ENCODE data around the gene MRPS31.
"Not testable (repeated sequence)": the region's sequence is repeated elsewhere in the genome, so short reads cannot be mapped to it uniquely, and the experiment has no call there.

Gene MRPS31

DNA sequence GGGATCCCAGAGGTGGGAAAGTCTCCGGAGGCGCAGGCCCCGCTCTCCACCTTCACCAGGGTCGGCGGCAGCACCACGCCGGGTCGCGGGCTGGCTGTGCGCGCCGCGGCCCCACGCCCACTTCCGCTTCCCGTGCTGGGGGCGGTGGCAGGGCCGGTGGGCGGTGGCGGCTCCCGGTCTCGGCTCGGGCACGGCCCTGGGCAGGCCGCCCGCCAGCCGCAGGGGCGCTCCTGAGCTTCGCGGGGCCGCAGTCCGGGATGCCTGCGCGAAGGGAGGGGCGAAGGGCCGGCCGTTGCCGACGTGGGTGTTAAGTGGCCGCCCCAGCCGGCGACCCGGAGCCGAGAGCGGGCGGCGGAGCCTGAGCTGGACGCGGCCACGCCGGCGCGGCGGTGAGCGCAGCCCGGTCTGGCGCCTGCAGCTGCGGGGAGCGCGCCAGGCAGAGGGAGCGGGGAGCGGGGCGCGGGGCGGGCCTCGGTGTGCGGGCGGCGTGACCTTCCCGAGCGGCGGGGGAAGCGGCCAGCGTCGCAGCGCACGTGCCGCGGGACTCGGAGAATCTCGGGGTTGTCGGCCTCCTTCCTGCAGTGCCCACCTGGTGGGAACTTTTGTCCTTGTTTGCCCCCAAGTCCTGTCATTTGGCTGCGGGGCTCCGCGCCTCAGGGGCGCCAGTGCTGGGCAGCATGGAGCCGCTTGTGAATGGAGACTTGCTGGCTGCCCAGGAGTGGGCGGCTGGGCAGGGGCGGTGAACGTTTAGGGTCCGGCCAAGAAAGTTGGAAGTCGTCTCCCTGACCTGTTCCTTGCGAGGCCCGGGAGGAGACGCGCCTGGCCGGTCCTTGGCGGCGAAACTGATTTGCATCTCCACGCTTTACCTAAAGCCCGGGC lies 18.5 kb upstream of the MRPS31 start, which contains the start of gene SLC25A15:
Gene SLC25A15 (plus strand): TSS at position 337 of the 879 bp plus-strand sequence. CDS start 3,616 bp downstream, outside the sequence.
- peak; percentile 47 to 67 for DNase-seq (ENCODE audit: low read depth in 2 of 2)

DNA sequence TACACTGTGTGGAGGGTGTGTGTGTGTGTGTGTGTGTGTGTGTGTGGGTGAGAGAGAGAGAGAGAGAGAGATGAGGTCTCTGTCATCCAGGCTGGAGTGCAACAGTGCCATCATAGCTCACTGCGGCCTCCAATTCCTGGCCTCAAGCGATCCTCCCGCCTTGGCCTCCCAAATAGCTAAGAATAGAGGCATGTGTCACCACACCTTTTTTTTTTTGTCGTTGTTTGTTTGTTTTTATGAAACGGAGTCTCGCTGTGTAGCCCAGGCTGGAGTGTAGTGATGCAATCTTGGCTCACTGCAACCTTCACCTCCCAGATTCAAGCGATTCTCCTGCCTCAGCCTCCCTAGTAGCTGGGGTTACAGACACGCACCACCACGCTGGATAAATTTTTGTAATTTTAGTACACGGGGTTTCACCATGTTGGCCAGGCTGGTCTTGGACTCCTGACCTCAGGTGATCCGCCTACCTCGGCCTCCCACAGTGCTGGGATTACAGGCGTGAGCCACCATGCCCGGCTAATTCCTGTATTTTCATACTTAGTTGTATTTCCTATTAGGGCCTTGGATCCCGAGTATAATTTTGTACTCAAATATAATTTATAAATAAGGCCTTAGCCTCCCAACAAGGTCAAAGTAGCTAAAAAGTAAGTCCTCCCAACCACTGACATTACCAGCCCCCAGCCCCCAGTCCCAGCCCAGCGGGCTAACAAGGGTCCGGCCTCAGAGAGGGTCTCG lies 17.7 kb upstream of the MRPS31 start:
- DNase-seq (ENCODE audit: low read depth in 2 of 2), result not testable (repeated sequence)

DNA sequence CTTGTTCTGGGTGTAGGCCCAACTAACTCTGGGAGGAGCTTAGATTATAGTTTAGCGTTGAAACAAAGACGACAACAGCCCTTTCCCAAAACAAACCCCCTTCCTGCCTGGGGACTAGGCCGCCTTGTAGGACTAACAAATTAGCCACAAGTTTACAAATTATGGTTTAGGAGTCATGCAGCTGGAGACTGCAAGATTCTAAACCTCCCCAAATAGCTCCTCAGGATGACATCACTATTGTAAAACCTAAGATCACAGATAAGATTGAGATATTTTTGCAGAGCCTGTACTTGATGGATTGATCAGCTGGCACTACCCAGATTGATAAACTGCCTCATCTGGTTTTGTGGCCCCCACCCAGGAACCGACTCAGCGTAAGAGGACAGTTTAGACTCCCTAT lies 16.1 kb upstream of the MRPS31 start:
- no peak for DNase-seq (ENCODE audit: low read depth in 2 of 2)

DNA sequence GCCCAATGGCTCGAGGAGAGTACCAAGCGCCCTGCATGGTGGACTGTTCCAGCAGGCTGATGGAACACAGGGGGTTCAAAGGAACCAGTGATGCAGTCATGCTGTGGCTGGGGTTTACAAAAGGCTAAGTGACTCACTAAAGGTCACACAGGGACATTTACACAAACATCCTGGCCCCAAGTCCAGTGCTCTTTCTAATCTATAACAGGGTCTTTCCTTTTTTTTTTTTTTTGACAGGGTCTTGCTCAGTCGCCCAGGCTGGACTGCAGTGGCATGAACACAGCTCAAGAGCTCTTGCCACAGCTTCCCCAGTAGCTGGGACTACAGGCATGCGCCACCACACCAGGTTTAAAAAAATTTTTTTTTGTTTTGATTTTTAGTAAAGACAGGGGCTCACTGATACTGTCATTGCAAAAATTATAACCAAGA lies 15.6 kb upstream of the MRPS31 start:
- DNase-seq (ENCODE audit: low read depth in 2 of 2), result no peak

DNA sequence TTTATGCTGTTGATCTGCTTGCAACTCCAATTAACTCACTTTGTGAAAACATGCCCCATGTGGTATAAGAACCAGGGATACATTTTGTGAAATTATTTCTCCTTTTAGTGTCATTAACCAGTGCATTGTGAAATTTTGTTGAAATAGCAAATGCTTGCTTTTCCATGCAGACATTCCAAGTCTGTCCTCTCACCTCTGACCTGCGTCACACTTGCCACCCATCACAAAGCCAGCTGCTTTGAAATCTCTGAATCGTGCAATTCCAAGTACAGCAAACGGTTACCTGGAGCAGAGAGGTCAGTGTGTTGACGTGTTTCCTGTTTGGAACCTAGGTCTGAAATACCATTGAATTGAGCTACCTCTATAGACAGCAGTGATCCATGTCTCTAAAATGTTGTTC lies 13.6 kb upstream of the MRPS31 start:
- DNase-seq (ENCODE audit: low read depth in 2 of 2), result no peak

DNA sequence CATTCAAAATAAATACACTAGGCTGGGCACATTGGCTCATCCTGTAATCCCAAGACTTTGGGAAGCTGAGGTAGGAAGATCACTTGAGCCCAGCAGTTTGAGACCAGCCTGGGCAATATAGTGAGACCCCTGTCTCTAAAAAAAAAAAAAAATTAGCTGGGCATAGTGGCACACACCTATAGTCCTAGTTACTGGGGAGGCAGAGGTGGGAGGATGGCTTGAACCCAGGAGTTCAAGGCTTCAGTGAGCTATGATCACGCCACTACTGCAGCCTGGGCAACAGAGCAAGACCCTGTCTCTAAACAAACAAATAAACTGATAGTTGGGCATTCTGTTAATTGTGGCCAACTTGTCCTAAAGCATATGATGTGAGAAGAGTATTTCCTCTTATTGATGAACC lies 12.0 kb upstream of the MRPS31 start:
- not testable (repeated sequence) for DNase-seq (ENCODE audit: low read depth in 2 of 2)

DNA sequence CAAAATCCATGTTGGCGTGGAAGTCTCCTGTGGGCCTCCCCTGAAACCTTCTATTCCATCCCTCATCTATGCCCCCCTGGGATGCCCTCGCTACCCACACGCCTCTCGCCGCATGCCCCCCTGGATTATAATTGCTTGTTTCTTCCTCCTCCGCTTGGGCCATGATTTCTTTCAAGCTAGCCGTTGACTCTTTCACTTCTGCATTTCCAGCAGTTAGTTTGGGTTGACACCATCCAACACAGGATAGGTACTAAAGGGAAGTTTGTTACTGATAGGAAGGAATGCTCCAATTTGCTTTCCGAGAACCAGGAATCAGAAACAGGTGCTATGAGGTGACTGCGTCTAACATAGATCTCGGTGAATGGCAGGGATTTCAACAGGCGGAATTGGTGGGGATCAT lies 10.7 kb upstream of the MRPS31 start:
- no peak for DNase-seq (ENCODE audit: low read depth in 2 of 2)

DNA sequence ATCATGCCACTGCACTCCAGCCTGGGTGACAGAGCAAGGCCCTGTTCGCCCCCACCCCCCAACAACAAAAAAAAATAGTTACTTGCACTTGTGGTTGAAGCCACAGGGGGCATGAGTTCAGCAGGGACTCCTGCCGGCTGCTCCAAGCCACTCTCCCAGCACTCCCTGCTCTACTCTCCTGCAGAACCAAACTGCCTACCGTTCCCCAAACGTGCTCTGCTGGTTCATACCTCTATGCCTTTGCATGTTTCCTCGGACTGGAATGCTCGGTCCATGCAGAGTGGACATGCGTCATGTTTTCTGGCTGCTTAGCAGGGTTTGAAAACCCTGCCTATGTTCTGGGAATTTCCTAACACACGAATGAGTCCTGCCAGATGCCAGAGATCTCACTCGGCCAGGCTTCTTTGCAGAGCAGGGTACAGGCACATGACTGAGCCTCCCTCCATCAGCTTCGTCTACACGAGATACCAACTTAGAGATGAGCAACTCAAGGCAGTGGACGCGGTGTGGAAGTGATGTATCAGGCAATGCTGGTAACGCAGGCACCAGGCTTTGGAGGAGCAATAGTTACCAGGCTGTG lies 9.9 kb upstream of the MRPS31 start:
- no peak for DNase-seq (ENCODE audit: low read depth in 2 of 2)

DNA sequence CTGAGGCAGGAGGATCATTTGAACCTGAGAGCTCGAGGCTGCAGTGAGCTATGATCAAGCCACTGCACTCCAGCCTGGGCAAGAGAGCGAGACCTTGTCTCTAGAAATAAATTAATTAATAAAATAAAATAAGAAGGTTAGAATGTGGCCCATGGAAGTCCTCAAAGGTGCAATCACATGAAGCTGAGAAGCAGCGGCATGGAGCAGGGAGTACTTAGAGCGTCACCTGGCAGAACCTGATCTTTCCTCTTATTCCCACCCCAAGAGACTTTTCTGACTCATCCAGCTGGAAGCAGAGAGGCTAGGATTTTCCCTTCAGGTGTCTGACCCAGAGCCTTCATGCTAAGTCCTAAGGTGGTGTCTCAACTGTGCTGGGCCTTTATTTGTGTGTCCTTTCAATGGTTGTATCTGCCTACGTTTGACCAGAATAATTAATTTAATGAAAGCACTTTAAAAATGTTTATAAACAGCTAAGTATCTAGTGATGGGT lies 8.9 kb upstream of the MRPS31 start:
- no peak for DNase-seq (ENCODE audit: low read depth in 2 of 2)

DNA sequence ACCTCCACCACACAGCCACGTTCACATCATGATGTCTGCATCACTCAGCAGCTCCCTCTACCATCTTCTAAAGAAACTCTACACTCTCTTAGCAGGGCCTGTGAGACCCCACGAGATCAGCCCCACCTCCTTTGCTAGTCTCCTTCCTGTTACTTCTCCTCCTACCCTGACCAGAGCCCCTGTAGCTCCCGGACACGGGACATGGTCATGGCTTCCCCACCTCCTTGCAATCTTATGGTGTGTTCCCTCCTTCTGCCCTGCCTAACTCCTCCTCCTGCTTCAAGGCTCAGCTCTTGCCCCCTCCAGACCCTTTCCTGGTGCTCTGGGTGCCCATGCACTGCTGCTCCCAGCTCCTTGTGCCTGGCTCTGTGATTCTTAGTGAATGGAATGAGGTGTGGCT lies 8.1 kb upstream of the MRPS31 start:
- no peak for DNase-seq (ENCODE audit: low read depth in 2 of 2)

DNA sequence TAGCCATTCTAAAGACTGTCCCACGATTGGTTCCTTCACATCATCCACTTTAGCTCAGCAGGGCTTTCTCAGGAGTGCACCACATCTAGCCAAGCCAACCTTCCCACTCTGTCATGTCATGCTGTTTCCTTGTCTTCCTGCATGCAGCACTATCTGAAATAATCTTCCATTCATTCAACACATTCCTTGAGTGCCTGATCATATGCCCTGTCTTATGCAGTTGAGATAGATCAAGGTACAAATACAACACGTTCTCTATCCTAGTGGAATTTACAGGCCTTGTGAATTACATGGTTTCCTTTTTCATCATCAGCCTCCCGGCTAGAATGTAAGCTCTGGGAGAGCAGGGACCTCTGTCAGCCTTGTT lies 6.8 kb upstream of the MRPS31 start:
- no peak for DNase-seq (ENCODE audit: low read depth in 2 of 2)

DNA sequence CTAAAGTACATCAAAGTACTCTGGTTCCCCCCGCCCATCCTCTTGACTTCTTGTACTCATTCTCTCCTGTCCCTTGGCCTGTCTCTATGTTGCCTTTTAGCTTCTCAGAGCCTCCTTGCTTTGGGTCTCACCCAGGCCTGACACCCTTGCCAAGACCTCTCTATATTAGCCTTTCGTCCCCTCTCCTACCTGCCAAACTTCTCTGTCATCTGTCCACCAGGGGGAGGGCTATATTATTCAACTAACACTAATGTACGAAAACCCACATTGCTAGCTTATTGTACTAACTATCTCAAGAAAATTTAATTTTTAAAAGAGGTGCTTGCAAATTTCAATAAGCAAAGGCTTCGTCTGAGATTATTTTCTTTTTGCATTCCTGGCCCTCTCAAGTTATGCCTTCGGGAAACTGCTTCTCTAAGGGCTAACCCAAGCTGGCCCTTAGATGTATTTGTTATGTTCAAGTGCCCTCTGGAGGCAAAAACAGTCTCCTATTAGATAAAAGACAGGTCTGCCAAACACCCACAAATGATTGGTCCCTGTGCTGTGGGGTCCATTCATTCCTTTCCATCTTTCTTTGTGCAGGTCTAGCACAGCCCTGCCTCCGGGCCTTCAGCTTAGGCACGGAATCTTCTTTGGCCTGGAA lies 6.3 kb upstream of the MRPS31 start:
- peak in 1 of 2 experiments; percentile 26 for DNase-seq (ENCODE audit: low read depth in 2 of 2)

DNA sequence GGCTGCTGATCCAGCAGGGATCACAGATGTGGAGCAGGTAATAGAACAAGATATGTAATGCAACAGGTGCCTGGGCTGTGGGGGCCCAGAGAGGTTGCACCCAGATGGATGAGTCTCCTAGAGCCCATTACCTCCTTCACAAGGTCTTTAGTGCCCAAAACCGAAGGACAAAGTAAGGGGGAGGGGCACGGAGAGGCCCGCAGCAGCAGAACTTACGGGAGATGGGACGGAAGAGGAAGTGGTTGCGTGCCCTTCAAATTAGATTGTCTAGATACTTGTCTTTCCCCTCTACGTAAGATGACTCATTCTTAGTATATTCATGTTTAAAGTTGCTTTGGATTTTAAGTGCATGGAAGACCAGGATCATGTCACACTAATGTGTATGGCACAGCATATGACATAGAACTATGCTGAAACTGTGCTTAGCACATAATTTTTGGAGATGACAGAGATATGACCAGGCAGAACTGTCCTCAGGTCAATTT lies 5.7 kb upstream of the MRPS31 start:
- DNase-seq (ENCODE audit: low read depth in 2 of 2), result peak in 1 of 2 experiments; percentile 57

DNA sequence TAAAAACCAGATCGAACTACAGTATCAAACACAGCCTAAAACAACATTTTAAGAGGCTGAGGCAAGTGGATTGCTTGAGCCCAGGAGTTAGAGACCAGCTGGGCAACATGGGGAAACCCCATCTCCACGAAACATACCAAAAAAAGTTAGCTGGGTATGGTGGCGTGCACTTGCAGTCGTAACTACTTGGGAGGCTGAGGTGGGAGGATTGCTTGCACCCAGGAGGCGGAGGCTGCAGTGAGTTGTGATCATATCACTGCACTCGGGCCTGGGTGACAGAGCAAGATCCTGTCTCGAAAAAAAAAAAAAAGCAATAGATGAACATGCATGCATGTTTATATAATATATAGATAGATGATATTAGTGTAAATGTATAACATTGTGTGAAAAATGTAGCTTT lies 5.2 kb upstream of the MRPS31 start:
- no peak for DNase-seq (ENCODE audit: low read depth in 2 of 2)

DNA sequence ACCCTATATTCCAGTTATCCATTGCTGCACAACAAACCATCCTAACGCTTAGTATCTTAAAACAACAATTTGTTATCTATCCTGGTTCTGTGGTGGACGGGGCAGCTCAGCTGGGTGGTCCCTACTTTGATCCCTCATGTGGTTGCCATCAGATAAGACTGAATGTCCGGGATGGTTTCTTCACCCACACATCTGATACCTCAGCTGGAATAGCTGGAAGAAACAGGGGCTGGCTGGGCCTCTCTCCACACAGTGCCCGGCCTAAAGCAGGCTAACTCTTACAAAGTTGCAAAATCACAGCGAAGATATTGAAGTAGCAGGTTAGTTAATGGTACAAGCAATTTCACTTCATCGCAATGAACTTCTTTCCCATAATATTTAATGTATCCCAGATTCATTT lies 3.7 kb upstream of the MRPS31 start:
- no peak for DNase-seq (ENCODE audit: low read depth in 2 of 2)

DNA sequence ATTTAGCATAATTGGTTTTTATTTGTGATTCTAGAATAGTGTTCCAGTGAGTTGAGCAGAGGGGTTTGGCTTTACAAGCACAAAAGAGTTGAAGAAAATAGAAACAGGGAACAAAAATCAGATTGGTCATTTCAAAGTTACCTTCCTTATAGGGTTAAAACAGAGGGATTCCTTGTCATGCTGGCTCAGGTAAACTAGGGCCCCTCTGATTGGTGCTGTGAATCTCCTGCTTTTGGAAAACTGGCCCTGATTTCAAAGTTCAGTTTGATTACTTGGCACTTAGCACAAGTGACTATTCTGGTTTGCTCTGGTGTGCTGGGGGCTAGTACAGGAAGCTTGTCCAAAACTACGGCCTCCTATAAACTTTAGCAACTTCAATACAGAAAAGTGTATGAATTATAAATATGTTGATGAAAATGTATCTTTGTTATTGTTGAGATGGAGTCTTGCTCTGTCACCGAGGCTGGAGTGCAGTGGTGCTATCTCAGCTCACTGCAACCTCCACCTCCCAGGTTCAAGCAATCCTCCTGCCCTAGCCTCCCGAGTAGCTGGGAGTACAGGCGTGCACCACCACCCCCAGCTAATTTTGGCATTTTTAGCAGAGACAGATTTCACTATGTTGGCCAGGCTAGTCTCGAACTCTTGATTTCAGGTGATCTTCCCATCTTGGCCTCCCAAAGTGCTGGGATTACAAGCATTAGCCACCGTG lies 1.9 kb upstream of the MRPS31 start:
- no peak for DNase-seq (ENCODE audit: low read depth in 2 of 2)

DNA sequence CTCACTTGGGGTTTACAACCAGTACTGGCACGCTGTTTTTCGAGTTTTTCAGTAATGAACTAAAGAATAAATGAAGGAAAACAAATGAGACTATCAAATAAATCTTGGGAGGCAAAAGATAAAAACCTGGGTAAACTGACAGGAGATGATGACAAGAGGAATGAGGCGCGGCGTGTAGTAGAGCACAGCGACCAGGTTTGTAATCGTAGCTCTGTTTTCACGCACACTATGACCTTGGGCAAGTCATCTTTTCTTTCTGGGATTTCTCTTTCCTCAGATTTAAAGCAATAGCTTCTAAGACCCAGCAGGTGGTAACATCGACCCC lies 419 bp downstream of the MRPS31 start:
- no peak for DNase-seq (ENCODE audit: low read depth in 2 of 2)

DNA sequence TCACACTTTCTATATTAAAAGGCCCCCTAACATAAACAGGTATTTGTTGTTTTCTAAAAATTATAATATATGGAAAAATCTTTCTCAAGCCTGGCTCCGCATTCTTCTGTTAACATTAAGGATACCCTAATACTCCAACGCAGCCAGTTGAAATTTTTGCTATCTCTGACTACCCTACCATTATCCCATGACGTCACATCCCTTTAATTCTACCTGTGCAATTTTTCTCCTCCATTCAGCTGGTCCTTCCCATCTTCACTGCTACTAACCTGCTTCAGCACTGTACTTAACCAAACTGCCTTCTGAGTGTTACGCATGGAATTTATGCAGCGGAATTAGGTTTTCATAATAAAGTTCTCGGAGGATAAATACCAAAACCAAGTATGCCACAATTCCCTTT lies 1.0 kb downstream of the MRPS31 start:
- DNase-seq (ENCODE audit: low read depth in 2 of 2), result no peak

DNA sequence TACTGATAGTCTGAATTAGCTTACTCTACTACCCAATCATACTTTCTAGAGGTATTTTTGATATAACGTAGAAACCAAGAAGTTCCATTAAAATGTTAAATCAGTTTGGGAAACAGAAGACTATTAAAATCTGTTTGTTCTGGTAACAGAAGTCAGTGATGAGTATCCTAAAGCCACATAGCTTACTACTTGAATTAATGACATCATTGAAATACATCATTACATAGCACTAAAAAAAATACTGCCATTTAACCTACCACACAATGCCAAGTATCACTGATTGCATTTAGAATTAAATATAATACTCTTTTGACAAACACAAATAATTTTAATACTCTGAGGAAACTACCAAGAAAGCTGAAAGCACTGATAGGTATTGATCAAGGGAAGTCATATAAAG lies 5.4 kb downstream of the MRPS31 start:
- no peak for DNase-seq (ENCODE audit: low read depth in 2 of 2)

DNA sequence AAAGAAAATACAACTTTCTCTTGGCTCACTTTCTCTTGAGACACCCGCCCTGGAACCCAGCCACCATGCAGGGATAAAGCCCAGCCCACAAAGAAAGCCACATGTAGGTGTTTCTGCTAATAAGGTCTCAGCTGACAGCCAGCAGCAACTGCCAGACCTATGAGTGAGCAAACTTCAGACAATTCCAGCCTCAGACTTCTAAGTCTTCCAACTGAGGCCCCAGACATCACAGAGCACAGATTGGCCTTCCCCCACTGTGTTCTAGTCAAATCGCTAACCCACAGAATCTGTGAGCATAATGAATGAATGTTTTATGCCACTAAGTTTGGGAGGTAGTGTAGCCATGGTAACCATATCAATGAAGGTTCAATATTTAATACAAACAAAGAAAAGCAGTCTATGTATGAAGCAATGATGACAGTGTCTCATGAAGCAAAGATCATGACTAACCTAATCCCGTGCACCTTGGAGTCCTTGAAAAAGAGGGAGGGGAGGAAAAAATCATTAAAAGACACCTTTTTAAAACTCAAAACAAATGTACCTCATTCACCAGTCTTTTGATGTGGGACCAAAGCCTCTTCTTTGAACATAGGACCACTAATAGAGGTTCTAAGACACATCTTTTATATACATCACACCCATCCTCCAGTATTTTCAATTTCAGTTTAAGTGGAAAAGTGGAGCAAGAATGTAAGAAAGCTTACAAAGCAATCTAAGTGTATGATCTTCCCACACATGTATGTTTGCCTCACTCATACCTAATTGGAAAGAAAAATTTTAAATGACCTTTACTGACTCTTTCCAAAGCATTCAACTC lies 6.2 kb downstream of the MRPS31 start:
- peak in 1 of 2 experiments; percentile 45 for DNase-seq (ENCODE audit: low read depth in 2 of 2)
